GM21619 (cell line): ENCODE measurements around the gene SLC25A2.
"Not testable (repeated sequence)": the region's sequence is repeated elsewhere in the genome, so short reads cannot be mapped to it uniquely, and the experiment has no call there.

Experiments used
- ATAC-seq: cut with Tn5 transposase; IDR thresholded peaks from one replicate; pipeline ENCODE4 v1.9.1; 2021; ENCODE audit not compliant: unreplicated experiment

SLC25A2 gene

DNA sequence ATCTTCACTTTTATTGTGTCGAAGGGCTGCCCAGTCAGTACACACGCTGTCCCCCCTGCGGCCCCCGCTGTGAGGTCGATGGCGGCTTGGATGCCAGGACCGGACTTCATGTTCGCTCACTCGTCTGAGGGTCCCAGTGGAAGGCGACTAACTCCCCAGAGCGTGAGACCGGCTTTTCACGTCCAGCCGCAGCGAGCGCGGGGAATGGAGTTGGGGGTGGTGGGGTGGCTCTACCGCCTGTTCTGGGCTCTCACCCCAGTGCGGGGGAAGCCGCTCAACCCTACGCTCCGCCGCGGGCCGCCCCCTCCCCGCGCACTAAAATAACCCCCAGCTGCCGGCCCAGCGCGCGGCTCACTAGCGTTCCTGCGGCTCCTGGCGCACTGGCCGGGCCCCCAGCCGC, at the start of gene SLC25A2:
Gene SLC25A2 (minus strand): TSS at position 294 of the 400 bp plus-strand sequence. CDS start 184 bp downstream, at position 110.
- no peak for ATAC-seq

DNA sequence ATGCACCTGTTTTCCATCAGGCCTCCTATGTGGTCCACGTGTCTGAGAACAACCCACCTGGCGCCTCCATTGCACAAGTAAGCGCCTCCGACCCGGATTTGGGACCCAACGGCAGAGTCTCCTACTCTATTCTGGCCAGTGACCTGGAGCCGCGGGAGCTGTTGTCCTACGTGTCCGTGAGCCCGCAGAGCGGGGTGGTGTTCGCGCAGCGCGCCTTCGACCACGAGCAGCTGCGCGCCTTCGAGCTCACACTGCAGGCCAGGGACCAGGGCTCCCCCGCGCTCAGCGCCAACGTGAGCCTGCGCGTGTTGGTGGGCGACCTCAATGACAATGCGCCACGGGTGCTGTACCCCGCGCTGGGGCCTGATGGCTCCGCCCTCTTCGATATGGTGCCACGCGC, 47.7 kb upstream of the SLC25A2 start:
- no peak for ATAC-seq

DNA sequence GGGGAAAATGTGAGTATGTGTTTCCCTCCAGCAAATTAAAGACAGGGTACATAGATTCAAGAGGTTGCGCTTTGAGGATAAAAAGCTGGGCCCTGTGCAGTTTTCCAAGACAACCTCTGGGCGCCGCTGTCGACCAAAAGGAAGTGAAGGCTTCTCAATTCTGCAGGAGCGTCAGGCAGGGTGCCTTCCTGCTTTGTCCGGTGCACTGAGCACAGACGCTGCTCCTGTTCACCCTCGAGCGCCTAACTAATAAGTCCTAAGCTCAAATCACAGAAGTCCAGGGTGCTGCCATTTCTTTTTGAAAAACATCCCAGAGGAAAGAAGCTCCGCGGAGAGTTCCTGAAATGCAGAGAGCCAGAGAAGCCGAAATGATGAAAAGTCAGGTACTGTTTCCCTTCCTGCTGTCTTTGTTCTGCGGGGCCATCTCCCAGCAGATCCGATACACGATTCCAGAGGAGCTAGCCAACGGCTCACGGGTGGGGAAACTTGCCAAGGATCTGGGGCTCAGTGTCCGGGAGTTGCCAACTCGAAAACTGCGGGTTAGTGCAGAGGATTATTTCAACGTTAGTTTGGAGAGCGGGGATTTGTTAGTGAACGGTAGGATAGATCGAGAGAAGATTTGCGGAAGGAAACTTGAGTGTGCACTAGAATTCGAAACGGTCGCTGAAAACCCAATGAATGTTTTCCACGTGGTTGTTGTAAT, 46.2 kb upstream of the SLC25A2 start, which contains the start of gene PCDHGB1:
Gene PCDHGB1 (plus strand): TSS at position 183 of the 703 bp plus-strand sequence. CDS start 162 bp downstream, at position 345.
- ATAC-seq = no peak

DNA sequence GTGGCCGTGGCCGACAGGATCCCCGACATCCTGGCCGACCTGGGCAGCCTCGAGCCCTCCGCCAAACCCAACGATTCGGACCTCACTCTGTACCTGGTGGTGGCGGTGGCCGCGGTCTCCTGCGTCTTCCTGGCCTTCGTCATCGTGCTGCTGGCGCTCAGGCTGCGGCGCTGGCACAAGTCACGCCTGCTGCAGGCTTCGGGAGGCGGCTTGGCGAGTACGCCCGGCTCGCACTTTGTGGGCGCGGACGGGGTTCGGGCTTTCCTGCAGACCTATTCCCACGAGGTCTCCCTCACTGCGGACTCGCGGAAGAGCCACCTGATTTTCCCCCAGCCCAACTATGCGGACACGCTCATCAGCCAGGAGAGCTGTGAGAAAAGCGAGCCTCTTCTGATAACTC, 42.2 kb upstream of the SLC25A2 start:
- ATAC-seq = not testable (repeated sequence)

DNA sequence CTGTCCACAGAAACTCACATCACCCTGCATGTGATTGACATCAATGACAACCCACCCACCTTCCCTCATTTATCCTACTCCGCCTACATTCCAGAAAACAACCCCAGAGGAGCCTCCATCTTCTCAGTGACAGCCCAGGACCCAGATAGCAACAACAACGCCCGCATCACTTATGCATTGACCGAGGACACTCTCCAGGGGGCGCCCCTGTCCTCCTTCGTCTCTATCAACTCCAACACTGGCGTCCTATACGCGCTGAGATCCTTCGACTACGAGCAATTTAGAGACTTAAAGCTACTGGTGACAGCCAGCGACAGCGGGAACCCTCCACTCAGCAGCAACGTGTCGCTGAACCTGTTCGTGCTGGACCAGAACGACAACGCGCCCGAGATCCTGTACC, 41.5 kb upstream of the SLC25A2 start:
- ATAC-seq = no peak

DNA sequence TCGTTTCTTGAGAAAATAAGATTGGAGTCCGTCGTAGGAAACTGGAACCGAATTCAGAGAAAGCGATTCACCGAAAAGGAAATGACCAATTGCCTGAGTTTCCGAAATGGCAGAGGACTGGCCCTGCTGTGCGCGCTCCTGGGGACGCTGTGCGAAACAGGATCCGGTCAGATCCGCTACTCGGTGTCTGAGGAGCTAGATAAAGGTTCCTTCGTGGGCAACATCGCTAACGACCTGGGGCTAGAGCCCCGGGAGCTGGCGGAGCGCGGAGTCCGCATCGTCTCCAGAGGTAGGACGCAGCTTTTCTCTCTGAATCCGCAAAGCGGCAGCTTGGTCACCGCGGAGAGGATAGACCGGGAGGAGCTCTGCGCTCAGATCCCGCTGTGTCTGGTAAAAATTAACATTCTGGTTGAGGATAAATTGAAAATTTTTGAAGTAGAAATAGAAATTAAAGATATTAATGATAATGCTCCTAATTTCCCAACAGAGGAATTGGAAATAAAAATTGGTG, 40.2 kb upstream of the SLC25A2 start:
- ATAC-seq = no peak

DNA sequence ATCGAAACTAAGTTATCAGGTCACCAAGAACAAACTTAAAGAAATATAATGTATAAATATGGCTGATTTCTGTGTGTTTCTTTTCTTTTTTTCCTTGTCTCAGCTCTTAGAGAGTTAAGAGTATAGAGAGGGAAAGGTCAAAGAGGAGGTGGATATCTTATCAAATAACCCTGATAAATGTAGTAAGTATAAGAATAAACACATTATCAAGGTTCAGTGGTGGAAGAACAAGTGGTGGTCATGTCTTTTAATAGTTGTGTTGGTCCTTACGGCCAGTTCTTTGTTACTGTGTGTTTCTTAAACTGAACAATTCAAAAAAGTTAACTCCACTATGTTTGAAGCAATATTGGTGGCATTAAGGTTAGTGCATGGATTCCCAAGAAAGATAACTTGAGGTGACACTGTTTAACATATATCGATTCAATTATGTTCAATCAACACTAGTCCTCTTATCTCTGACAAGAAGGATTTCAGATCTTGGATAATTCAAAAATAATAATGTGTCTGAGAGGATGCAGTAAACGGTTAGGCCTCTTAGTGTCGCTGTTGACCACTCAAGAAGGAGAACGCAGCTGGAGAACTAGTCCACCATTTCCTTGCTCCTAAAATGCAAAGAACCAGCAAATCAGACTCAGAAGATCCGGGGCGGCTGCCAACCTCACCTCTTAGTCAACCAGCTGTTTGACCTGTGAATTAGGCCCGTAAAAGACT, 39.5 kb upstream of the SLC25A2 start, which contains the start of gene PCDHGA3:
Gene PCDHGA3 (plus strand): TSS at position 588 of the 711 bp plus-strand sequence. CDS start 205 bp downstream, outside the sequence.
- ATAC-seq = no peak

DNA sequence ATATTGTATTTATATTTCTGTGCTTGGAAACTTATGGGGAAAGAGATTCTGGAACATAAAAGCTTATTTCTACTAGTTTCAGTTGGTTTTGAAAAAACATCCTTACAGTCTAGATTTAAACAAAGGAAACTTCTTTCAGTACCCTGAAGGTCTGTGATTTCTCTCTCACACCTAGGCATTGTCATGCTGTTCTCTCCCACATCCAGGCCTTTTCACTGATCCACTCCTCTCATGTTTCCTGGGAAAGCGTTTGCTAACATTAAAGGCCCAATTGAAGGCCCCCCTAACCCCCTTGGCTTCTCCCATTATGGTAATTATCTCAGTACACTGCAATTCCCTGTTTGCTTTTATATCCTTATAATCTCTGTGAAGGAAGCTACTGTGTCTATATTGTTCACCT, 38.9 kb upstream of the SLC25A2 start:
- no peak for ATAC-seq

DNA sequence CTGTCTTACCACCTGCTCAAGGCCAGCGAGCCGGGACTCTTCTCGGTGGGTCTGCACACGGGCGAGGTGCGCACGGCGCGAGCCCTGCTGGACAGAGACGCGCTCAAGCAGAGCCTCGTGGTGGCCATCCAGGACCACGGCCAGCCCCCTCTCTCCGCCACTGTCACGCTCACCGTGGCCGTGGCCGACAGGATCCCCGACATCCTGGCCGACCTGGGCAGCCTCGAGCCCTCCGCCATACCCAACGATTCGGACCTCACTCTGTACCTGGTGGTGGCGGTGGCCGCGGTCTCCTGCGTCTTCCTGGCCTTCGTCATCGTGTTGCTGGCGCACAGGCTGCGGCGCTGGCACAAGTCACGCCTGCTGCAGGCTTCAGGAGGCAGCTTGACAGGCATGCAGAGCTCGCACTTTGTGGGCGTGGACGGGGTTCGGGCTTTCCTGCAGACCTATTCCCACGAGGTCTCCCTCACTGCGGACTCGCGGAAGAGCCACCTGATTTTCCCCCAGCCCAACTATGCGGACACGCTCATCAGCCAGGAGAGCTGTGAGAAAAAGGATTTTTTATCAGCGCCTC, 37.0 kb upstream of the SLC25A2 start:
- not testable (repeated sequence) for ATAC-seq

DNA sequence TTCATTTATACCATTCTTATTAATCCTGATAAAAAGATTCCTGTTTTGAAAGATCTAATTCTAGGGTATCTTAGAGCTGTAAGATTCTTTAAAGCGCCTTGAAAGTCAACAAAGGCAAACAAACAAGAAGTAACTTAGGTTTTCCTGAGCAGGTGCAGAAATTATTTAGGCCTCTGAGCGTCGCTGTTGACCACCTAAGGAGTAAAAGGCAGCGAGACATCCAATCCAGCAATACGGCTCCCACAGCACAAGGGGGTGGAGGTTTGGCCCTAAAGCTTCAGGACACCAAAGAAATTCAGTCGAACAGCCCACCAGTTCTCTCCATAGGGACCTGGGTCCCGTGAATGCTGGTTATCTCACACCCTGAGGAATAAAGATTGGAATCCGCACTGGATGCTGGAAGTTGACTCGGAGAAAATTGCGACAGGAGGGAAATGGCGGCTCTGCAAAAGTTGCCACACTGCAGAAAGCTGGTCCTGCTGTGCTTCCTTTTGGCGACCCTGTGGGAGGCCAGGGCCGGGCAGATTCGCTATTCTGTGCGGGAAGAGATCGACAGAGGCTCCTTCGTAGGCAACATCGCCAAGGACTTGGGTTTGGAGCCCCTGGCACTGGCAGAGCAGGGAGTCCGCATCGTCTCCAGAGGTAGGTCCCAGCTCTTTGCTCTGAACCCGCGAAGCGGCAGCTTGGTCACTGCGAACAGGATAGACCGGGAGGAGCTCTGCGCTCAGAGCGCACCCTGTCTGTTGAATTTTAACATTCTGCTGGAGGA, 34.9 kb upstream of the SLC25A2 start, which contains the start of gene PCDHGA2:
Gene PCDHGA2 (plus strand): TSS at position 223 of the 769 bp plus-strand sequence.
- ATAC-seq = peak; percentile 61

DNA sequence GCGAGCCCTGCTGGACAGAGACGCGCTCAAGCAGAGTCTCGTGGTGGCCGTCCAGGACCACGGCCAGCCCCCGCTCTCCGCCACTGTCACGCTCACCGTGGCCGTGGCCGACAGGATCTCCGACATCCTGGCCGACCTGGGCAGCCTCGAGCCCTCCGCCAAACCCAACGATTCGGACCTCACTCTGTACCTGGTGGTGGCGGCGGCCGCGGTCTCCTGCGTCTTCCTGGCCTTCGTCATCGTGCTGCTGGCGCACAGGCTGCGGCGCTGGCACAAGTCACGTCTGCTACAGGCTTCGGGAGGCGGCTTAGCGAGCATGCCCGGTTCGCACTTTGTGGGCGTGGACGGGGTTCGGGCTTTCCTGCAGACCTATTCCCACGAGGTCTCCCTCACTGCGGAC, 28.7 kb upstream of the SLC25A2 start:
- ATAC-seq = not testable (repeated sequence)

DNA sequence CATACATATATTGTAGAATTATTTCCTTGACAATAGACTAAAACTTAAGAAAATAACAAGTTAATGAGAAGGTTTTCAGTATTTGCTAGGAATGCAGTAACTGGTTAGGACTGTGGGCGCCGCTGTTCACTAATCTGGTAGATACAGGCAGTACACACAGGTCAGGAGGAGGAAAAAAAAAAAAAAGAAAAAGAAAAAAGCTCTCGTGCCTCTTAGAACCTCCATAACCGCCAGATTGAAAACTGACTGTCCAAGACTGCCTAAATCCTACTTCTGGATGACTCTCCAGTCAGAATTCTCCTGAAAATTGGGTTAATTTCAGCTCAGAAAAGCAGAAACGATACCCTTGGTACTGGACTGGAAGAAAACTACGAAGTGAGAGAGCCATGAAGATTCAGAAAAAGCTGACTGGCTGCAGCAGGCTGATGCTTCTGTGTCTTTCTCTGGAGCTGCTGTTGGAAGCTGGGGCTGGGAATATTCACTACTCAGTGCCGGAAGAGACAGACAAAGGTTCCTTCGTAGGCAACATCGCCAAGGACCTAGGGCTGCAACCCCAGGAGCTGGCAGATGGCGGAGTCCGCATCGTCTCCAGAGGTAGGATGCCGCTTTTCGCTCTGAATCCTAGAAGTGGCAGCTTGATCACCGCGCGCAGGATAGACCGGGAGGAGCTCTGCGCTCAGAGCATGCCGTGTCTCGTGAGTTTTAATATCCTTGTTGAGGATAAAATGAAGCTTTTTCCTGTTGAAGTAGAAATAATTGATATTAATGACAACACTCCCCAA, 26.6 kb upstream of the SLC25A2 start, which contains the start of gene PCDHGA1:
Gene PCDHGA1 (plus strand): TSS at position 216 of the 782 bp plus-strand sequence.
- peak; percentile 42 for ATAC-seq

DNA sequence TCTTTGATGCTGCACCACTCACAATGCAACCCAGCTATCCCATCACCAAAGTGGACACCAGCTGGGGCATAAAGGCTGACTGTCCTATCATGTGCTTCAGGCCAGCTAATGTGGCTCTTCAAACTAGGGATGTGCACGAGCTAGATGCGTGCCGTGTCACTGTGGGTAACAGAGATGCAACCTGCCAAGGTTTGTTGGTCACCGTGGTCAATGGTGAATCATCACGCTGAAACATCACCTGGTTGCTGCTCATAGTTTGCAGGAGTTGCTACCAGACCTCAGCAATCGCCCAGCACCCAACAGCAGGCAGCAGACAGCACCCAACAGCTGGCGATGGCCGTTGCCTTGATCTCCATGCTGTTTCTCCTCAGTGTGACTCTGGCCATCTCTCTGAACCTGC, 24.4 kb upstream of the SLC25A2 start:
- ATAC-seq = no peak

DNA sequence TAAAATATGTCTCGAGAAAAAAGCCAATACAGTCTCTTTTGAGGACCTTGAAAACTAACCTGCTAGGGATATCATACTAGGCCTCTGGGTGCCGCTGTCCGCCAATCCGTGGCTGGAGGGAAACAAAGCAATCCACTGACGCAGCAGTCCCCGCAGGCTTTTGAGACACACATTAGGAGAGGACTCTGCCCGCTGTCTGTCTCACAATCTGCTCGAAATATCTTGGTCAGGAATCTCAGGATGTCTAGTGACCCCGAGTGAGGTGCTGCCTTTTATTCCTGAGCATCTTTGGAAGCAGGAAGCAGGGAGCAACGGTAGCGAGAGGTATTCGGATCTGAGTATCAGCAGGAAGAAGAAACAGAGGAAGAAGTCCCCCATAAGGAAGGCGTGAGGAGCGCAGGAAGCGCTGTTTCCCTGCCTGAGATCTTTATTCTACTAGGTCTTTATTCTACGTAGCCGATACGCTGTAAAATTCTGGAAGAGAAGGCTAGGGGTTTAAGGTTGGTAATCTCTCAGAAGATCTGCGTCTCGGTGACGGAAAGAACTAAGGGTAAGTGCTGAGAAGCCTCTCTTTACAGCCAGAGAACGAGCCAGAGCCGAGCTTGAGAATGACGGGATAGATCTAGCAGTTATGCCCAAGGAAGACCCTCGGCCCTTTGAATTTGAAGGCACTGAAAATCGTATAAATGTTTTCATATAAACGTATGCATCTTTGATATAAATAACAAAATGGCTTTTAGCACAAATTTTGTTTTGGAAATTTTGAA, 22.4 kb upstream of the SLC25A2 start:
- ATAC-seq = peak; percentile 89

DNA sequence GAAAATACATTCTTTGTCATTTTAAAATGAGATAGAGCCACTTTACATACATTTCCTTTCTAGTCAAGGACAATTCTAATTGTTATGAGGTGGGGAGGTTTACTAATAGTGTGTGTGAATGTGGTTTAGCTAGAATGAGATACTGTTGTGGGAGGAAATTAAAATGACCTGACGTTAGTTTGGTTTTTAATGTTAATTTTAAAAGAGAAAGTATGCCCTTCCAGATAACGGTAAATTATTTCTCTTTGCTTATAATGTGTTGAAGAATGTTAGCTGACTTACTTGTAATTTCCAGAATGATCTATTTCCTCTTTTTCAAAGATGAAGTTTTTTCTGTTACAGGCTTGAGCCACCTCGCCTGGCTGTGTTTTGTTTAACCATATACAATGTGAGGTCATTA, 18.4 kb upstream of the SLC25A2 start:
- no peak for ATAC-seq

DNA sequence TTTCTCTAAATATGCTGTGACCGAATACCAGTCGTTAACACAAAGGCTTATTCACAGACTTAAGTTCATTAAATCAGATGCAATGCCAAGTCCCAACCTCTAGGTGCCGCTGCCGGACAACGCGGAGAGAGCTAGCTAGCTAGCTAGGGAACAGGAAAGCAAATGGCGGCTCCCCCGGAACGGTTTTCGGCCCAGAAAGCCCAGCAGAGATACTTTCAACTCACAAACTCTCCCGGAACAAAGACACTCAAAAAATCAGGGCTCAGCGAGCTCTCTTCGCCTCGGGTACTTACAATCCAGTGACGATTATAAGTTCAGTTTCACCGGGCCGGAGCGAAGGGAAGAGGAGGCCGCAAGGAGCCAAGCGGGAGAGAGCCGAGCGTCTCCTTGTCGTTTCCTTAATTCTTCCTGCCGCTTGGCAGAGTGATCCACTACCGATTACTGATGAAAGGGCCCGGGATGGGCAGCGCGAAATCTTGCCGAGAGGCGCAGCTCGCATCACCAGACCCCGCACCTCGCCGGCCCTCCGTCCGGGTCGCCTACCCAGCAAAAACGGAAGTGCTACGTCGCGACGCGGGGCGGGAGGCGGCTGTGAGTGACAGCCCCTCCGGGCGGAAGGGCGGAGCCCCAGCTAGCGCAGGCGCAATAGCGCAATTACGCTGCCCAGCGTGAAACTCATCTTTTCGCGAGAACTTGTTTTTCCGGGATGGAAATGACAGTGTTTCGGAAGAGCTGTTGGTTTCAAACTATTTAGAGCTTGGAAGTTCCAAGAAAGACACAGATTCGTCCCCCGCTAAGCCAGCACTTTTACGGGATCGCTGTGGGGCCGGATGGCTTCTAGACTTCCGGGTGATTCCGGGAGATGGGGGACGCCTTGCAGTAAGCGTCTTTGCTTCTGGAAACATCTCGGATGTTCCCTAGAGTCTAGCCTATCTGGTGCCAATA, 16.6 kb upstream of the SLC25A2 start, which contains the start of gene TAF7:
Gene TAF7 (minus strand): TSS at position 560 of the 945 bp plus-strand sequence. CDS start 740 bp downstream, outside the sequence.
- ATAC-seq = peak; percentile 93

DNA sequence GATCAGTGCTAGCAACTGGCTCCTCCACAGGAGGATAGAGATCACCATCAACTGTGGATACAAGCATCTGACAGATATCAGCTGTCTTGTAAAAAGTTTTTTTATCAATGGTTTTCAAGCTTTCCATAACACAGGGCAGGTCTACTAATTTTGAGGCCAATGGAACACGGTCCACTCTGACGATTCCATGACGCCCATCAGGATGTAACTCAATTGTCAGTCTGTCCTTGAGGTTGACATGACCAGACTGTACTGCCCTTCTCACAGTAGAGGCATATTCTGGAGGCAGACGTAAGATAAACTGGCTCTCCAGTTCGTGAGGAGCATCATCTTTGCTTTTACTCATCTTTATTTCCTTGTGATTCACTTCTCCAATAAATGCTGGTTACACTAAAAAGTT, 15.8 kb upstream of the SLC25A2 start:
- ATAC-seq = no peak

DNA sequence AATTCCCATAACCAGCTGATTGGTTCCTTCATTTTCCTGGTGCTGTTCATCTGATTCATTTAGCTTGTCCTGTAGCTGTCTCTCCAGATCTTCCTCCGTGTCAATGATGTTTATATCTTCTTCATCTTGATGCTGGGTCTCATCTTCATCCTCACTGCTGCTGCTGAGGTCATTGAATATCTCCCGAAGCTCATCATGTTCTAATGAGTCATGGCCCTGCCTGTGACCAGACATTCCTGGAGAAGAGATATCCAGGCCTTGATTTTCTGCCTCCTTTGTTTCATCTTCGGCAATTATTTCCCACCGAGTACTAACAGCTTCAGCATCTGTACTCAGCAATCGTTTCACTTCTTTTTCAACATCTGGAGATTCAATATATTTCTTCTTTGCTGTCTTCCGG, 15.4 kb upstream of the SLC25A2 start:
- no peak for ATAC-seq
